ENCODE results near the gene TSHB.

Gene TSHB

GRCh38 chr1:115062542-115063004 is 32.9 kb downstream of the TSHB start:
- no peak for TF ChIP-seq POLR2AphosphoS5 (IDR thresholded peaks at IDR 0.05; ENCODE audit: low read depth, low read length)
- no peak for FAIRE-seq

GRCh38 chr1:115063228-115063901 is 33.7 kb downstream of the TSHB start:
- FAIRE-seq (no peak), DNase-seq (ENCODE audit: insufficient read length) (no peak)
- no peak for TF ChIP-seq TAF1 (IDR thresholded peaks at IDR 0.05; ENCODE audit: borderline replicate concordance, low read depth, low read length)
- TF ChIP-seq POLR2A (IDR thresholded peaks at IDR 0.05; ENCODE audit: low read depth, low read length) = no peak
- no peak for TF ChIP-seq POLR2AphosphoS5 (IDR thresholded peaks at IDR 0.05; ENCODE audit: low read depth, low read length)

More at GRCh38 chr1:115062542-115063004, 32.9 kb downstream of the TSHB start:
- peak; percentile 14 for DNase-seq (ENCODE audit: insufficient read length)

GRCh38 chr1:115064461-115064860 is 34.8 kb downstream of the TSHB start:
- TF ChIP-seq POLR2AphosphoS5 (IDR thresholded peaks at IDR 0.05; ENCODE audit: low read depth, low read length) (no peak), POLR2A (IDR thresholded peaks at IDR 0.05; ENCODE audit: low read depth, low read length) (no peak), TAF1 (IDR thresholded peaks at IDR 0.05; ENCODE audit: borderline replicate concordance, low read depth, low read length) (no peak)
- FAIRE-seq (no peak), DNase-seq (ENCODE audit: insufficient read length) (no peak)

GRCh38 chr1:115065021-115065420 is 35.4 kb downstream of the TSHB start:
- TF ChIP-seq TAF1 (IDR thresholded peaks at IDR 0.05; ENCODE audit: borderline replicate concordance, low read depth, low read length) = no peak
- no peak for TF ChIP-seq POLR2AphosphoS5 (IDR thresholded peaks at IDR 0.05; ENCODE audit: low read depth, low read length)
- TF ChIP-seq POLR2A (IDR thresholded peaks at IDR 0.05; ENCODE audit: low read depth, low read length) = no peak
- FAIRE-seq (no peak), DNase-seq (ENCODE audit: insufficient read length) (no peak)

- no peak for FAIRE-seq
- TF ChIP-seq POLR2AphosphoS5 (IDR thresholded peaks at IDR 0.05; ENCODE audit: low read depth, low read length) = no peak
- TF ChIP-seq TAF1 (IDR thresholded peaks at IDR 0.05; ENCODE audit: borderline replicate concordance, low read depth, low read length) = no peak
- no peak for TF ChIP-seq POLR2A (IDR thresholded peaks at IDR 0.05; ENCODE audit: low read depth, low read length)
- DNase-seq (ENCODE audit: insufficient read length) = no peak
Observed at GRCh38 chr1:115067161-115067859, 37.7 kb downstream of the TSHB start.

- TF ChIP-seq TAF1 (IDR thresholded peaks at IDR 0.05; ENCODE audit: borderline replicate concordance, low read depth, low read length) (no peak), POLR2A (IDR thresholded peaks at IDR 0.05; ENCODE audit: low read depth, low read length) (no peak), POLR2AphosphoS5 (IDR thresholded peaks at IDR 0.05; ENCODE audit: low read depth, low read length) (no peak)
- DNase-seq (ENCODE audit: insufficient read length) (no peak), FAIRE-seq (no peak)
Observed at GRCh38 chr1:115068826-115069585, 39.4 kb downstream of the TSHB start.

GRCh38 chr1:115069659-115070308 is 40.2 kb downstream of the TSHB start:
- DNase-seq (ENCODE audit: insufficient read length) (no peak), FAIRE-seq (no peak)
- TF ChIP-seq POLR2AphosphoS5 (IDR thresholded peaks at IDR 0.05; ENCODE audit: low read depth, low read length) (no peak), POLR2A (IDR thresholded peaks at IDR 0.05; ENCODE audit: low read depth, low read length) (no peak), TAF1 (IDR thresholded peaks at IDR 0.05; ENCODE audit: borderline replicate concordance, low read depth, low read length) (no peak)

- DNase-seq (ENCODE audit: insufficient read length) (no peak), FAIRE-seq (no peak)
- no peak for TF ChIP-seq POLR2AphosphoS5 (IDR thresholded peaks at IDR 0.05; ENCODE audit: low read depth, low read length)
- no peak for TF ChIP-seq TAF1 (IDR thresholded peaks at IDR 0.05; ENCODE audit: borderline replicate concordance, low read depth, low read length)
- no peak for TF ChIP-seq POLR2A (IDR thresholded peaks at IDR 0.05; ENCODE audit: low read depth, low read length)
Observed at GRCh38 chr1:115071012-115071664, 41.5 kb downstream of the TSHB start.

GRCh38 chr1:115073298-115074087 is 43.9 kb downstream of the TSHB start:
- no peak for TF ChIP-seq TAF1 (IDR thresholded peaks at IDR 0.05; ENCODE audit: borderline replicate concordance, low read depth, low read length)
- TF ChIP-seq POLR2AphosphoS5 (IDR thresholded peaks at IDR 0.05; ENCODE audit: low read depth, low read length) = no peak
- no peak for TF ChIP-seq POLR2A (IDR thresholded peaks at IDR 0.05; ENCODE audit: low read depth, low read length)

GRCh38 chr1:115074839-115075534 is 45.4 kb downstream of the TSHB start:
- DNase-seq (ENCODE audit: insufficient read length) (no peak), FAIRE-seq (no peak)
- TF ChIP-seq TAF1 (IDR thresholded peaks at IDR 0.05; ENCODE audit: borderline replicate concordance, low read depth, low read length) = no peak
- TF ChIP-seq POLR2AphosphoS5 (IDR thresholded peaks at IDR 0.05; ENCODE audit: low read depth, low read length) = no peak
- no peak for TF ChIP-seq POLR2A (IDR thresholded peaks at IDR 0.05; ENCODE audit: low read depth, low read length)

More at GRCh38 chr1:115073298-115074087, 43.9 kb downstream of the TSHB start:
- DNase-seq (ENCODE audit: insufficient read length) (no peak), FAIRE-seq (no peak)

All from GM12892 (cell line).